ENCODE data around the gene TLE6.

Gene TLE6

DNA sequence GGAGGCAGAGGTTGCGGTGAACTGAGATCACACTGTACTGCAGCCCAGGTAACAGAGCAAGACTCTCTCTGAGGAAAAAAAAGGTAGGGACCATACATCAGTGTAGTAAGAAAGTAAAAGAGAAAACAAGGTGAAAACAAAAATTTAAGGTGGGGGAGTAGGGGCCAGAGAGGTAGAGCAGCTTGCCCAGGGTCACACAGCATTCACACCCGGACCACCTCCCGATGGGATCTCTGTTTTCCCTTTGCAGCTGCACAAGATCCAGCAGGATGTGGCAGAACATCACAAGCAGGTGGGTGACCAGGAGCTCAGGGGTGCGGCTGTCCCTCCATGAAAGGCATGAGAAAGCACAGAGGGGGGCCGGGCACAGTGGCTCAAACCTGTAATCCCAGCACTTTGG, 4.5 kb downstream of the TLE6 start:
- H3F3A ChIP-seq (ENCODE audit: low read depth) = no peaks in the 10 kb centered on the region
- H4K20me1 ChIP-seq (ENCODE audit: insufficient read depth, low read length, poor library complexity, severe bottlenecking) = no peaks in the 10 kb centered on the region
- TF ChIP-seq, protein P1, sequence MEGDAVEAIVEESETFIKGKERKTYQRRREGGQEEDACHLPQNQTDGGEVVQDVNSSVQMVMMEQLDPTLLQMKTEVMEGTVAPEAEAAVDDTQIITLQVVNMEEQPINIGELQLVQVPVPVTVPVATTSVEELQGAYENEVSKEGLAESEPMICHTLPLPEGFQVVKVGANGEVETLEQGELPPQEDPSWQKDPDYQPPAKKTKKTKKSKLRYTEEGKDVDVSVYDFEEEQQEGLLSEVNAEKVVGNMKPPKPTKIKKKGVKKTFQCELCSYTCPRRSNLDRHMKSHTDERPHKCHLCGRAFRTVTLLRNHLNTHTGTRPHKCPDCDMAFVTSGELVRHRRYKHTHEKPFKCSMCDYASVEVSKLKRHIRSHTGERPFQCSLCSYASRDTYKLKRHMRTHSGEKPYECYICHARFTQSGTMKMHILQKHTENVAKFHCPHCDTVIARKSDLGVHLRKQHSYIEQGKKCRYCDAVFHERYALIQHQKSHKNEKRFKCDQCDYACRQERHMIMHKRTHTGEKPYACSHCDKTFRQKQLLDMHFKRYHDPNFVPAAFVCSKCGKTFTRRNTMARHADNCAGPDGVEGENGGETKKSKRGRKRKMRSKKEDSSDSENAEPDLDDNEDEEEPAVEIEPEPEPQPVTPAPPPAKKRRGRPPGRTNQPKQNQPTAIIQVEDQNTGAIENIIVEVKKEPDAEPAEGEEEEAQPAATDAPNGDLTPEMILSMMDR (conservative IDR thresholded peaks at IDR 0.05; ENCODE audit: low read length) = no peak
- no peak for TF ChIP-seq EZH2phosphoT487 (IDR thresholded peaks at IDR 0.05; ENCODE audit: borderline replicate concordance)
- H2AFZ ChIP-seq (ENCODE audit: low read length) = no peak overlapping the region
- H3K4me3 ChIP-seq (ENCODE audit: low read length, poor library complexity, severe bottlenecking) = no peak overlapping the region
- peaks cover 13% of the 10 kb centered on the region for H3K4me1 ChIP-seq (ENCODE audit: insufficient read depth, low read length, poor library complexity, severe bottlenecking)
- no peaks in the 10 kb centered on the region for H3K9me3 ChIP-seq (ENCODE audit: insufficient read depth, low read depth, low read length)
- H3K27me3 ChIP-seq (ENCODE audit: insufficient read depth, low read length, poor library complexity, severe bottlenecking) = no peaks in the 10 kb centered on the region
- H3K9ac ChIP-seq (ENCODE audit: low read depth, low read length, poor library complexity, severe bottlenecking) = no peak overlapping the region
- no peaks in the 10 kb centered on the region for H3K9me2 ChIP-seq (replicated peaks; ENCODE audit: low read depth, low read length)
- H3K4me2 ChIP-seq (ENCODE audit: low read depth, low read length, poor library complexity, severe bottlenecking) = no peak overlapping the region
- H3K36me3 ChIP-seq (ENCODE audit: insufficient read depth, low read length) = no peaks in the 10 kb centered on the region
- H3K79me2 ChIP-seq (ENCODE audit: insufficient read depth, low read length) = no peaks in the 10 kb centered on the region

DNA sequence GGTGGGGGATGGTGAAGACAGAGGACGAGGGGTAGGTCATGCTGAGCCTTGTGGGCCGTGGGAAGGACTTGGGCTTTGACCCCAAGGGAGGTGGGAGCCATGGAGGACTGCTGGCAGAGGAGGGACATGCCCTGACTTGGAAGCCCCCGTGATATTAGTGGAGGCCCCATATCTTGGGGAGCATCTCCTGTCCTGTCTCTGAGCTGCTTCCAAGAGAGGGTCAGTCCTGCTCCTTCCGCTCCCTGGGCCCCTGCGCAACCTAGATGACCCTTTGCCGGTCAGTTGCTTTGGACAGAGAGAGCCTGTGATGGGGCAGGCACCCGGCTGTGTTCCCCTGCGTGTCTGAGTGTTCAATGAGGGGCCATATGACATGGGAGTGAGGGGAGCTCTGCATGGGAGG, 5.2 kb downstream of the TLE6 start:
- Histone ChIP-seq H3K9me2 (replicated peaks; ENCODE audit: low read depth, low read length) (no peaks in the 10 kb centered on the region), H3K9ac (ENCODE audit: low read depth, low read length, poor library complexity, severe bottlenecking) (no peak overlapping the region), H3K36me3 (ENCODE audit: insufficient read depth, low read length) (no peaks in the 10 kb centered on the region), H3K79me2 (ENCODE audit: insufficient read depth, low read length) (no peaks in the 10 kb centered on the region), H3F3A (ENCODE audit: low read depth) (no peaks in the 10 kb centered on the region), H3K9me3 (ENCODE audit: insufficient read depth, low read depth, low read length) (no peaks in the 10 kb centered on the region), H4K20me1 (ENCODE audit: insufficient read depth, low read length, poor library complexity, severe bottlenecking) (no peaks in the 10 kb centered on the region), H3K4me2 (ENCODE audit: low read depth, low read length, poor library complexity, severe bottlenecking) (no peak overlapping the region), H3K4me1 (ENCODE audit: insufficient read depth, low read length, poor library complexity, severe bottlenecking) (peaks cover 11% of the 10 kb centered on the region), H2AFZ (ENCODE audit: low read length) (no peak overlapping the region), H3K27me3 (ENCODE audit: insufficient read depth, low read length, poor library complexity, severe bottlenecking) (no peaks in the 10 kb centered on the region), H3K4me3 (ENCODE audit: low read length, poor library complexity, severe bottlenecking) (no peak overlapping the region)
- TF ChIP-seq EZH2phosphoT487 (IDR thresholded peaks at IDR 0.05; ENCODE audit: borderline replicate concordance) = no peak
- TF ChIP-seq, protein P1 (conservative IDR thresholded peaks at IDR 0.05; ENCODE audit: low read length) = no peak

DNA sequence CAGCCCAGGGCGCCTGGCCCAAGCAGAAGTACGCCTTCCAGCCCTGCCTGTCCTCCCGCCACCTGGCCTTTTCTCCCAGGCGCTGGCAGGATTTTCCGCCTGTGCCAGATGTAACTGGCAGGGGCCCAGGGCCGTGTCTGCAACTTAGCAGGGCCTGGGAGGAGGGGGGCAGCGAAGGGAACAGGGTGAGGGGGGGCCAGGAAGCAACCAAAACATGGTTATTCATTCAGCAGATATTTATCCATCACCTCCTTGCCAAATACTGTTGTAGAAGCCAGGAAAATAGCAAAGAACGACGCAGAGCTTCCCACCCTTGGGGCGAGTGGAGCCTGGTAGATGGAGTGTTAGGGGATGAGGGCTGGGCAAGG, 5.6 kb downstream of the TLE6 start:
- Histone ChIP-seq H3K4me2 (ENCODE audit: low read depth, low read length, poor library complexity, severe bottlenecking) (no peak overlapping the region), H3K27me3 (ENCODE audit: insufficient read depth, low read length, poor library complexity, severe bottlenecking) (no peaks in the 10 kb centered on the region)

More for the DNA sequence above, 5.6 kb downstream of the TLE6 start:
- H3K36me3 ChIP-seq (ENCODE audit: insufficient read depth, low read length) = no peaks in the 10 kb centered on the region
- H3K79me2 ChIP-seq (ENCODE audit: insufficient read depth, low read length) = no peaks in the 10 kb centered on the region
- no peaks in the 10 kb centered on the region for H3K9me3 ChIP-seq (ENCODE audit: insufficient read depth, low read depth, low read length)
- no peak overlapping the region for H2AFZ ChIP-seq (ENCODE audit: low read length)
- no peak overlapping the region for H3K9ac ChIP-seq (ENCODE audit: low read depth, low read length, poor library complexity, severe bottlenecking)
- H3K4me1 ChIP-seq (ENCODE audit: insufficient read depth, low read length, poor library complexity, severe bottlenecking) = peaks cover 7% of the 10 kb centered on the region
- TF ChIP-seq, protein P1 (conservative IDR thresholded peaks at IDR 0.05; ENCODE audit: low read length) = no peak
- no peak for TF ChIP-seq EZH2phosphoT487 (IDR thresholded peaks at IDR 0.05; ENCODE audit: borderline replicate concordance)
- H3F3A ChIP-seq (ENCODE audit: low read depth) = no peaks in the 10 kb centered on the region
- H4K20me1 ChIP-seq (ENCODE audit: insufficient read depth, low read length, poor library complexity, severe bottlenecking) = no peaks in the 10 kb centered on the region
- H3K4me3 ChIP-seq (ENCODE audit: low read length, poor library complexity, severe bottlenecking) = no peak overlapping the region
- H3K9me2 ChIP-seq (replicated peaks; ENCODE audit: low read depth, low read length) = no peaks in the 10 kb centered on the region
